Measurements from ENCODE around the gene HLX. TPM values are rescaled to one million over a fixed set of nuclear protein-coding genes. Genes with fewer than 3 reads are reported as not detected.

The HLX gene
- total RNA-seq, 1 experiment from 2014 or later: 4.0 TPM

GRCh38 chr1:220928725-220929300 is 49.6 kb downstream of the HLX start:
- Histone ChIP-seq H3K9me2 (replicated peaks; ENCODE audit: low read length) (no peaks in the 10 kb centered on the region), H3K36me3 (ENCODE audit: low read depth, low read length) (no peaks in the 10 kb centered on the region), H3K27me3 (ENCODE audit: low read length) (no peaks in the 10 kb centered on the region), H3F3A (ENCODE audit: low read length, unreplicated experiment) (no peaks in the 10 kb centered on the region), H3K4me3 (ENCODE audit: low read length) (no peak overlapping the region), H3K9me3 (ENCODE audit: low read length) (no peaks in the 10 kb centered on the region), H2AFZ (ENCODE audit: low read length) (no peak overlapping the region), H3K27ac (ENCODE audit: low read length) (no peak overlapping the region), H4K20me1 (ENCODE audit: low read length) (no peaks in the 10 kb centered on the region), H3K4me2 (ENCODE audit: low read length) (no peak overlapping the region), H3K79me2 (ENCODE audit: low read length) (no peaks in the 10 kb centered on the region), H3K9ac (ENCODE audit: low read length) (no peak overlapping the region), H3K4me1 (ENCODE audit: insufficient read depth, low read length) (peaks cover 10% of the 10 kb centered on the region; the same call in 1 of the 2 replicates)
- DNase-seq (no peak), ATAC-seq (no peak)
- ChIA-PET POLR2A (ENCODE audit: unreplicated experiment) (no interaction called here), CTCF (no interaction called here)
- no TSS peak for BruUV-seq (replicated peaks)
- intact Hi-C loops (cut with micrococcal nuclease): no loop called here
- TF ChIP-seq CTCF (conservative IDR thresholded peaks at IDR 0.05; ENCODE audit: low read depth, low read length): no peak
- no peak for TF ChIP-seq EZH2phosphoT487 (IDR thresholded peaks at IDR 0.05; ENCODE audit: borderline replicate concordance, low read length)
- no peak for TF ChIP-seq EZH2 (IDR thresholded peaks at IDR 0.05; ENCODE audit: low read length, unreplicated experiment)

DNA sequence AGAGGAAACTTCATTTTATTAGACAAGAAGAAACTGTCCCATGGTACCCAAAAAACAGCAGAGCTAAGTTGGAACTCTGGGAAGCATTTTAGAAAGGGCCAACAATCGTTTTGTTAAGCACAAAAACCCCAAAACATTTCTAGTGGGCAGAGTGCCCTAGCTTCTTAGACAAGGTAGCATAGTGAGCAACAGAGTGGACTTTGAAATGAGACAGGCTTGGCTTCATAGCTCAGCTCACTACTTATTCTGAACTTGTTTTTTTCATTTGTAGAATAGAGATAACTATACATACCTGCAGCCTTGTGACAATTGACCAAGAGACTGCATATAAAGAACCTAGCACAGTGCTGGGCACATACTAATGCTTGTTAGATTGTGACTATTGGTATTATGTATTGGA is 50.1 kb downstream of the HLX start:
- no peak for ATAC-seq
- TF ChIP-seq EZH2 (IDR thresholded peaks at IDR 0.05; ENCODE audit: low read length, unreplicated experiment): no peak
- TF ChIP-seq CTCF (conservative IDR thresholded peaks at IDR 0.05; ENCODE audit: low read depth, low read length): no peak
- no peak for TF ChIP-seq EZH2phosphoT487 (IDR thresholded peaks at IDR 0.05; ENCODE audit: borderline replicate concordance, low read length)
- Histone ChIP-seq H3K9ac (ENCODE audit: low read length) (no peak overlapping the region), H3K4me3 (ENCODE audit: low read length) (no peak overlapping the region), H3F3A (ENCODE audit: low read length, unreplicated experiment) (no peaks in the 10 kb centered on the region), H3K9me2 (replicated peaks; ENCODE audit: low read length) (no peaks in the 10 kb centered on the region), H3K4me2 (ENCODE audit: low read length) (no peak overlapping the region), H2AFZ (ENCODE audit: low read length) (no peak overlapping the region), H3K9me3 (ENCODE audit: low read length) (no peaks in the 10 kb centered on the region), H3K27ac (ENCODE audit: low read length) (no peak overlapping the region), H3K27me3 (ENCODE audit: low read length) (no peaks in the 10 kb centered on the region), H4K20me1 (ENCODE audit: low read length) (no peaks in the 10 kb centered on the region), H3K79me2 (ENCODE audit: low read length) (no peaks in the 10 kb centered on the region), H3K4me1 (ENCODE audit: insufficient read depth, low read length) (peaks cover 9% of the 10 kb centered on the region; the same call in 1 of the 2 replicates), H3K36me3 (ENCODE audit: low read depth, low read length) (no peaks in the 10 kb centered on the region)
- no TSS peak for BruUV-seq (replicated peaks)
- CTCF ChIA-PET: no interaction called here
- intact Hi-C loops (cut with micrococcal nuclease): no loop called here
- DNase-seq: no peak
- POLR2A ChIA-PET (ENCODE audit: unreplicated experiment): no interaction called here

Other genes starting within 250 kb of the HLX start
- 5.9 and 6.3 TPM in 2 replicates for gene C1orf115, start 189.1 kb upstream of the HLX start, total RNA-seq (2014; rRNA removed)
- 13.3 and 17.7 TPM in 2 replicates for gene MTARC2, start 131.1 kb upstream of the HLX start, total RNA-seq (2014; rRNA removed)
- gene MTARC1, start 92.5 kb upstream of the HLX start, total RNA-seq (2014; rRNA removed): 48.5 and 50.2 TPM in 2 replicates

Measured in PC-3 (cell line).